ENCODE results near the gene CMTM2.
"Not testable (repeated sequence)": the region's sequence is repeated elsewhere in the genome, so short reads cannot be mapped to it uniquely, and the experiment has no call there.

CMTM2 gene

GRCh38 chr16:66630561-66631260 is 51.4 kb downstream of the CMTM2 start:
- DNase-seq (ENCODE audit: low spot score): not testable (repeated sequence)

DNA sequence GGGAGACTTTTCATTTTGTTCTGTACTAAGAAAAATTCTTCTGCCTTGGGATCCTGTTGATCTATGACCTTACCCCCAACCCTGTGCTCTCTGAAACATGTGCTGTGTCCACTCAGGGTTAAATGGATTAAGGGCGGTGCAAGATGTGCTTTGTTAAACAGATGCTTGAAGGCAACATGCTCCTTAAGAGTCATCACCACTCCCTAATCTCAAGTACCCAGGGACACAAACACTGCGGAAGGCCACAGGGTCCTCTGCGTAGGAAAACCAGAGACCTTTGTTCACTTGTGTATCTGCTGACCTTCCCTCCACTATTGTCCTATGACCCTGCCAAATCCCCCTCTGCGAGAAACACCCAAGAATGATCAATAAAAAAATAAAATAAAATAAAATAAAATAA is 52.3 kb downstream of the CMTM2 start:
- DNase-seq (ENCODE audit: low spot score): not testable (repeated sequence)

- DNase-seq (ENCODE audit: low spot score): no peak
Measured at GRCh38 chr16:66634527-66635196, 55.4 kb downstream of the CMTM2 start.

- DNase-seq (ENCODE audit: low spot score): no peak
Measured at GRCh38 chr16:66635406-66635805, 56.1 kb downstream of the CMTM2 start.

GRCh38 chr16:66636199-66636598 is 56.9 kb downstream of the CMTM2 start:
- DNase-seq (ENCODE audit: low spot score): no peak

DNA sequence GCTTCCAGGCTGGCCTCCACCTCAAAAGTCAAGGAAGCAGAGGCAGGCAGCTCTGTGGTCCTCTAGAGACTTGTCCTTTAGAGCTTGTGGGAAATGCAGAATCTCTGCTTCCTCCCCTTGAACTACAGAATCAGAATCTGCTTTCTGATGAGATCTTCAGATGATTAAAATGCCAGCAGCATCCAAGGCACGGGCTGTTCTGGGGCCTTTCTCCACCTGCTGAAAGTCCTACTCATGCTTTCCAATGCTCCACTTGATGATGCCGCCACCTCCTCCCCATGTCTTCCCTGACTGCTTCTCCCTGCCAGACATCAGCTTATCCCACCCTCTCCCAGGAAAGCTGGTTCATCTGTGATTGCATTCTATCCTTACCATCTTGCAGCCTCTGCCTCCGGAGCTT is 58.5 kb downstream of the CMTM2 start:
- DNase-seq (ENCODE audit: low spot score): no peak
